HG03460 (cell line): ENCODE data around the gene ANP32E.
A peak's percentile ranks its signal among the peaks of the same experiment; 100 is the strongest.

Experiments
- ATAC-seq: cut with Tn5 transposase; IDR thresholded peaks from one replicate; pipeline ENCODE4 v1.9.1; 2021; ENCODE audit not compliant: unreplicated experiment

Gene ANP32E

GRCh38 chr1:150235852-150236613 is at the start of gene ANP32E:
Gene ANP32E (minus strand): TSS chr1:150236112. CDS start chr1:150235786, 326 bp downstream.
- peak; percentile 78 for ATAC-seq

GRCh38 chr1:150283260-150283659 is 47.3 kb upstream of the ANP32E start:
- ATAC-seq = no peak

GRCh38 chr1:150282558-150282958 is 46.6 kb upstream of the ANP32E start:
- peak; percentile 5 for ATAC-seq

- ATAC-seq = peak; percentile 77
Observed at GRCh38 chr1:150281758-150282557, 46.0 kb upstream of the ANP32E start, which contains the start of gene CIART. Gene CIART (plus strand): TSS chr1:150282554. CDS start chr1:150283268, 714 bp downstream.

GRCh38 chr1:150281221-150281757 is 45.4 kb upstream of the ANP32E start:
- ATAC-seq = no peak

- no peak for ATAC-seq
Observed at GRCh38 chr1:150280138-150280707, 44.3 kb upstream of the ANP32E start.

- no peak for ATAC-seq
Observed at GRCh38 chr1:150273311-150273710, 37.4 kb upstream of the ANP32E start.

GRCh38 chr1:150271291-150271959 is 35.5 kb upstream of the ANP32E start:
- ATAC-seq = no peak

- no peak for ATAC-seq
Observed at GRCh38 chr1:150269451-150269850, 33.5 kb upstream of the ANP32E start.

- peak; percentile 85 for ATAC-seq
Observed at GRCh38 chr1:150268705-150269403, 32.9 kb upstream of the ANP32E start, which contains the start of gene APH1A. Gene APH1A (minus strand): TSS chr1:150269016. CDS start chr1:150268810, 206 bp downstream.

GRCh38 chr1:150268340-150268704 is 32.4 kb upstream of the ANP32E start:
- ATAC-seq = peak; percentile 15

- ATAC-seq = no peak
Observed at GRCh38 chr1:150267896-150268295, 32.0 kb upstream of the ANP32E start.

GRCh38 chr1:150263549-150263948 is 27.6 kb upstream of the ANP32E start:
- ATAC-seq = no peak

- no peak for ATAC-seq
Observed at GRCh38 chr1:150262388-150263320, 26.7 kb upstream of the ANP32E start.

- no peak for ATAC-seq
Observed at GRCh38 chr1:150261367-150261766, 25.5 kb upstream of the ANP32E start.

GRCh38 chr1:150259758-150260669 is 24.1 kb upstream of the ANP32E start:
- ATAC-seq = no peak

- ATAC-seq = no peak
Observed at GRCh38 chr1:150259217-150259616, 23.3 kb upstream of the ANP32E start.
